HUES64 (cell line): Measurements from ENCODE around the gene WDR90. TPM values are rescaled to one million over a fixed set of nuclear protein-coding genes. Genes with fewer than 3 reads are reported as not detected.

Experiments
- H3K27ac ChIP-seq: 2 replicates; pipeline ENCODE4 v1.7.0; 2013; ENCODE audit warnings: low read depth, low read length, inconsistent platforms
- H3K27me3 ChIP-seq: 2 replicates; pipeline ENCODE4 v1.6.1; 2013; ENCODE audit warnings: mild to moderate bottlenecking, low read length; ENCODE audit not compliant: insufficient read depth
- H3K36me3 ChIP-seq: 2 replicates; pipeline ENCODE4 v1.6.1; 2013; ENCODE audit warnings: mild to moderate bottlenecking, low read length; ENCODE audit not compliant: insufficient read depth
- H3K4me1 ChIP-seq: 2 replicates; pipeline ENCODE4 v1.6.1; 2013; ENCODE audit warnings: mild to moderate bottlenecking, low read length, moderate library complexity; ENCODE audit not compliant: insufficient read depth
- H3K4me3 ChIP-seq: 2 replicates; pipeline ENCODE4 v1.5.1; 2013; ENCODE audit warnings: mild to moderate bottlenecking, low read length, moderate library complexity
- H3K9ac ChIP-seq: 2 replicates; pipeline ENCODE4 v1.6.1; 2013; ENCODE audit warnings: mild to moderate bottlenecking, low read depth, low read length
- H3K9me3 ChIP-seq: 2 replicates; pipeline ENCODE4 v1.6.1; 2013; ENCODE audit warnings: low read depth, low read length; ENCODE audit not compliant: insufficient read depth
- WGBS: fragments of 150-250, 120-280 bp; methylation state at CpG from one replicate; pipeline ENCODE4 v1.1.7; 2013; ENCODE audit warnings: missing lambda C conversion rate; 5-methylcytosine and 5-hydroxymethylcytosine counted together
- polyA plus RNA-seq, 2 experiments: library from polyadenylated mRNA; stranded (reverse); fragments of 50-300 nt; gene quantifications; one replicate each; pipeline ENCODE4 v1.2.3, GENCODE V29; 2013

The WDR90 gene
- polyA plus RNA-seq (2013, experiment 1 of 2): 26.0 TPM
- 19.5 TPM for polyA plus RNA-seq (2013, experiment 2 of 2)

DNA sequence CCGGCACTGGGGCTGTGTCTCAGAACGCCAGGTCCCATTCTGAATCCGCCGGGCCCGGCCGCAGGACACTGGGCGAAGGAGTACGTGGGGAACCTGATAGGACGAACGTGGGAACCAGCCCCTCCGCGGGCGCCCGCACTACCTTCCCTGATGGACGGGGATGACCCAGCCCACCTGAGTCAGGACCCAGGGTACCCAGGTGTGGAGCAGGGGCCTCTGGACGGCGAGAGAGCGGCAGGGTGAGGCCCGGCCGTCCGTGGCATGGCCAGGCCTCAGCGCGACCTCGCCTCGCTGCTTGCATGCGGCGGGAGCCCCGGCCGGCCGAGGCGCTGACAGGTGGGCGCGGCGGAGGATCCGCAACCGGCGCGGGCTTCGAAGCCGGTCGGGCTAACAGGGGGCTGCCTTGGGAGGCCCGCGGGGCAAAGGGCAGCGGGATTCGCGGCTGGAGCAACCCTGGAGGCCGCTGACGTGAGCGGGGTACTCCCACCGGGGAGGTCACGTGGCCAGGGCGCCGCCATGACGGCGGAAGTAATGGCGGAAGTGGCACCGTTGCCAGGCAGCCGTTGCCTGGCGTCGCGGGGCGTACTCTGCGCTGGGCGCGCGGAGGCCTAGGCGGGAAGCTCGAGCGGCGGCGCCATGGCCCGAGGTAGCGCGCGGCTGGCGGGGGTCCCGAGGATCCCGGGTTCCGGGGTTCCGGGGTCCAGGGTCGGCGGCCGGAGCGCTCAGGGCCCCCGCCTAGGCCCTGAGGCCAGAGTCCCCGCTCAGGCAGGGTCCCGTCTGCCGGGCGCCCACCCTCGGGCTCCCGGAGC lies at the start of gene WDR90:
TSS of gene WDR90 (plus strand) at position 585 of the 809 bp plus-strand sequence. CDS start at position 637, 52 bp downstream.
- 2% methylated on average over 91 of the region's 91 CpGs for WGBS
- Histone ChIP-seq H3K27me3 (no peaks in the 10 kb centered on the region), H3K9me3 (no peaks in the 10 kb centered on the region), H3K4me3 (peak within 1 kb of the TSS; percentile 65), H3K9ac (peak within 1 kb of the TSS; percentile 74), H3K4me1 (no peaks in the 10 kb centered on the region), H3K27ac (peak within 1 kb of the TSS; percentile 82), H3K36me3 (peaks cover 19% of the 10 kb centered on the region; the same call in 1 of the 2 replicates)

DNA sequence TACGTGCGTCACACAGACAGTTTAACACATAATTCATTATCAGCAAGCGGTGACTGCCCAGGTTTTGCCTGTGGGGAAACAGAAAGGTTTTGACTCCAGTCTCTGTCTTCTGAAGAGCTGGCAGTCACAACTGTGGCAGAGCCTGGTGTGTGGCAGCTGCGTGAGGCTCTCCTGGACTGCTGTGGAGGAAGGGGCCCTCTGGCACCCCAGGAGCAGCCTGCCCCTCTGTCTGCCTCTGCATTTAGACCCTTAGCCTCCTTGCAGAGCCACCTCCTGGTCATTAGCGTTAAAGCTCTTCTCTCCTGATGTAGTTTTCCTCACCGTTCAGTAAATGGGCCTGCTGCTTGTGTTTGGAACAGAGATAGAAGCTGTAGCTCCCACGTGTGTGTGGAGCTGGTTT lies 48.4 kb upstream of the WDR90 start:
- Histone ChIP-seq H3K27ac (no peak overlapping the region), H3K36me3 (peaks cover 5% of the 10 kb centered on the region; the same call in 1 of the 2 replicates), H3K27me3 (no peaks in the 10 kb centered on the region), H3K9ac (no peak overlapping the region), H3K4me3 (no peak overlapping the region), H3K9me3 (peaks cover 5% of the 10 kb centered on the region; the same call in 1 of the 2 replicates), H3K4me1 (no peaks in the 10 kb centered on the region)
- 66% methylated on average over 7 of the region's 7 CpGs for WGBS

DNA sequence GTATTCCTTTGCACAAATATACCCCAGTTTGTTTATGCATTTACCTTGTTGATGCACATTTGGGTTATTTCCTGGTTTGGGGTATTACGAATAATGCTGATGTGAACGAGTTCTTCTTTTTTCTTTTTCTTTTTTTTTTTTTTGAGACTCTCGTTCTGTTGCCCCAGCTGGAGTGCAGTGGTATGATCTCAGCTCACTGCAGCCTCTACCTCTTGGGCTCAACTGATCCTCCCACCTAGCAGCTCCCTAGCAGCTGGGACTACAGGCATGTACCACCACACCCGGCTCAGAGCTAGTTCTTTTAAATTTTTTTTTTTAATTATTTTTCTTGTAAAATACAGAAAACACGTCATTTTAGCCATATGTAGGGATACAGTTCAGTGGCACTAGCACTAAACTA lies 45.2 kb upstream of the WDR90 start:
- WGBS: 84% methylated on average over 3 of the region's 5 CpGs
- peaks cover 5% of the 10 kb centered on the region; the same call in 1 of the 2 replicates for H3K36me3 ChIP-seq
- H3K27ac ChIP-seq: no peak overlapping the region
- H3K4me3 ChIP-seq: no peak overlapping the region
- H3K4me1 ChIP-seq: no peaks in the 10 kb centered on the region; the same call in 1 of the 2 replicates
- H3K9me3 ChIP-seq: peaks cover 5% of the 10 kb centered on the region; the same call in 1 of the 2 replicates
- H3K27me3 ChIP-seq: no peaks in the 10 kb centered on the region
- H3K9ac ChIP-seq: no peak overlapping the region

DNA sequence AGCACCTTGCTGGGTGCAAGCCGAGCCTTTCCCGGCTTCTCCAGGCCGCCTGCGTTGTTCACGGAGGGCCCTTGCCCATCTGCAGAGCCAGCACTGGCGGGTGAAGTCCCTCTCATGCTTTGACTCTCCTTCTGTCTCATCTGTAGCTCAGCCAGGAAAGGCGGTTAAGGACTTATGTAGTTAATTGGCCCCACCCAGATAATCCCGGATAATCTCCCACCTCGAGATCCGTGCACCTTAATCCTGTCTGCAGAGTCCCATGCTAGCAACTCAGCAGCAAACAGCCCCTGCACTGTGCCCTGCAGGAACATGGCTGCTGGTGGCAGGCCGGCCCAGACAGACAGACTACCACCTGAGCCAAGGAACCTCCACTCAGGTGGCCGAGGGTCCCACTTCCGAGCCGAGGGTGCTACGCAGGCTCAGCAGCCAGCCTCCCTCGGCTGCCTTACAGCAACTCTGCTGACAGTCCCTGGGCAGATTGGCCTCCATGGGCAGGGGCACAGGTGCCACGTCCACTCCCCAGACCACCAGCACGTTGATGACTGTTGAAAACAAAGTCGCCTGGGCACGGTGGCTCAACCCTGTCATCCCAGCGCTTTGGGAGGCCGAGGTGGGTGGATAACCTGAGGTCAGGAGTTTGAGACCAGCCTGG lies 42.4 kb upstream of the WDR90 start:
- 0 out of 2 replicates have a peak, but pooled peaks cover 2% of the 10 kb centered on the region for H3K9me3 ChIP-seq
- H3K4me1 ChIP-seq: no peaks in the 10 kb centered on the region; the same call in 1 of the 2 replicates
- no peak overlapping the region for H3K4me3 ChIP-seq
- no peak overlapping the region for H3K27ac ChIP-seq
- WGBS: 96% methylated on average over 22 of the region's 22 CpGs
- H3K9ac ChIP-seq: no peak overlapping the region
- H3K36me3 ChIP-seq: no peaks in the 10 kb centered on the region
- H3K27me3 ChIP-seq: no peaks in the 10 kb centered on the region

DNA sequence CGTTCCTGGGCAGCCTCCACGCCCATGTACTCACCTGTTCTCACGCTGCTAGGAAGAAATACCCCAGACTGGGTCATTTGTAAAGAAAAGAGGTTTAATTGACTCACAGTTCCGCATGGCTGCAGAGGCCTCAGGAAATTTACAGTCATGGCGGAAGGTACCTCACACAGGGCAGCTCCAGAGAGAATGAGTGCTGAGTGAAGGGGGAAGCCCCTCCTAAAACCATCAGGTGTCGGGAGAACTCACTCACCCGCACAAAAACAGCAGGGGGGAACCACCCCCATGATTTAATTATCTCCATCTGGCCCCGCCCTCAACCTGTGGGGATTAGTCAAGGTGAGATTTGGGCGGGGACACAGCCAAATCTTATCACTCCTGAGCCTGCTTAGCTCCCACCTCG lies 41.1 kb upstream of the WDR90 start:
- Histone ChIP-seq H3K4me3 (no peak overlapping the region), H3K36me3 (no peaks in the 10 kb centered on the region), H3K9ac (no peak overlapping the region), H3K4me1 (no peaks in the 10 kb centered on the region; the same call in 1 of the 2 replicates), H3K9me3 (0 out of 2 replicates have a peak, but pooled peaks cover 2% of the 10 kb centered on the region), H3K27ac (no peak overlapping the region), H3K27me3 (no peaks in the 10 kb centered on the region)
- WGBS: 71% methylated on average over 8 of the region's 10 CpGs

DNA sequence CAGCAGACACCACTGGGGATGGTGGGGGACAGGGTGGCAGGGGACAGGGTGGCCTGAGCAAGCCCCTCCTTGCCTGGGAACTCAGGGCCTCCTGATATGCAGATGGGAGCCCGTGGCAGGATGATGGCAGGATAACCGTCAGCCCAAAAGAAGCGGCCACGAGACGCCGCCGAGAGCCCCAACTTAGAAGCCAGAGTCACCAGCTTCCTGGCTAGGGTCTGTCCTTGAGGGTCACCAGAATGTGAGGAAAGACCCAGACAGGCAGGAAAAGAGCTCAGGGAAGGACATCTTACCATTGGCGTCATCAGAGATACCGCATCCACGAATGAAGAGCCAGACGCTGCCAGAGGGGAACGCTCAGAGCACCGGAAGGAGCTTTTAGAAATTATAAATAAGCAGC lies 39.8 kb upstream of the WDR90 start:
- Histone ChIP-seq H3K27me3 (no peaks in the 10 kb centered on the region), H3K36me3 (no peaks in the 10 kb centered on the region), H3K9me3 (0 out of 2 replicates have a peak, but pooled peaks cover 2% of the 10 kb centered on the region), H3K27ac (no peak overlapping the region), H3K4me3 (no peak overlapping the region), H3K9ac (no peak overlapping the region), H3K4me1 (no peaks in the 10 kb centered on the region; the same call in 1 of the 2 replicates)
- WGBS: 91% methylated on average over 12 of the region's 13 CpGs

DNA sequence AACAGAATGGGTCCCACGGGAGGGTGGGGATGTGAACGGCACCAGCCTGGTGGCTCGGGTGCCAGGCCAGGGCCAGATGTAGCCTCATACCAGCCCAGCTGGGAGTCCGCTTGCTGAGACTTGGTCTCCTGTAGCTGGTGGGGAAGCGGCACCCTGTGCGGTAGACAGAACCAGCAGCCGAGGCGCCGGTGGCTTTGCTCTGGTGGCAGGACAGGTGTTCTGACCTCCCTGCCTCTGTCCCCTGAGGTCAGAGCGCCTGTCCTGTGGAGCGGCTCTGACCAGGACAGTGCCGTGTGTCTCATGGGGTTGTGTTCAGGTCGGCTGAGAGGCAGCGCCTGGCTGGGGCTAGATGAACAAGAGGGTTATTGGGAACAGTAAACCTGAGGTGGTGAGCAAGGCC lies 39.2 kb upstream of the WDR90 start:
- Histone ChIP-seq H3K9me3 (0 out of 2 replicates have a peak, but pooled peaks cover 2% of the 10 kb centered on the region), H3K4me3 (no peak overlapping the region), H3K27ac (no peak overlapping the region), H3K36me3 (no peaks in the 10 kb centered on the region), H3K9ac (no peak overlapping the region), H3K4me1 (no peaks in the 10 kb centered on the region; the same call in 1 of the 2 replicates), H3K27me3 (no peaks in the 10 kb centered on the region)
- 93% methylated on average over 14 of the region's 14 CpGs for WGBS

DNA sequence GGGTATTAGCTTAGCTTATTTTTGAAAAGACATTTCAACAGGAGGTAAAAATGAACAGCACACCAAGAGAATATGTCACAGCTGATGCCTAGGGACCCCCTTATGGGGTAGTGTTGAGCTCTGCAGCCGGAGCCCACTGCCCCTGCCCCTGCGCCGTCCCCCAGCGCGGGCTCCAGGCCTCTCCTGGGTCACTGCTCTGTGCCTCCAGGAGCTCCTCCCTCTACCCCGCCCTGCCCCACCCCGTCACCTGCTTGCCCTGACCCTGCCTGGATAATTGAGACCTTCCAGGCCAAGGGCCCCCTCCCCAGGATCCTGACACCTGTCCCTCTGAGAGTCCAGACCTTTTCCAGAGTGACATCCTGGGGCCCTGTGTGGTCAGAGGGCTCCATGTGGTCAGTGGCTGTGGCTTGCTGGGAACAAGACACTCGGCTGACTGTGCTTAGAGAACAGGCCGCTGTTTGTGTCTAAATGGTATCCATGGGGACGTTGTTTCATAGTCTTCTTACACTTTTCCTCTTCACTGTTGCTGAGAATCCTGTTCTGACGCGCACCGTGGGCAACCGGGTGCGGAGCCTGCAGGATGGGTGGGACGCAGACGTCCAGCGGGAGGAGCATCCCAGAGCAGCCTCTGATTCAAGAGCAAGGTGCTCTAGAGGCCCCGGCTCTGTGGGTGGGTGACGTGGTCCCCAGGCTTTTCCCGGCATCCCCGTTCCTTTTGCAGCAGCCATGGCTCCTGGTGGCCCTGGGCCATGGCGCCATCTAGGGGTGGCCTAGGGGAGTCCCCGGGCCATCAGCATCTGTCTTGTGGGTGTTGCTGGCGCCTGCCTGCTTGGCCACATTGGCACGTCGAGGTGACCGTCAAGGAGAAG lies 38.4 kb upstream of the WDR90 start:
- Histone ChIP-seq H3K4me3 (no peak overlapping the region), H3K9ac (no peak overlapping the region), H3K4me1 (no peaks in the 10 kb centered on the region; the same call in 1 of the 2 replicates), H3K27ac (no peak overlapping the region), H3K36me3 (no peaks in the 10 kb centered on the region), H3K27me3 (no peaks in the 10 kb centered on the region), H3K9me3 (no peaks in the 10 kb centered on the region)
- WGBS: 83% methylated on average over 28 of the region's 28 CpGs

DNA sequence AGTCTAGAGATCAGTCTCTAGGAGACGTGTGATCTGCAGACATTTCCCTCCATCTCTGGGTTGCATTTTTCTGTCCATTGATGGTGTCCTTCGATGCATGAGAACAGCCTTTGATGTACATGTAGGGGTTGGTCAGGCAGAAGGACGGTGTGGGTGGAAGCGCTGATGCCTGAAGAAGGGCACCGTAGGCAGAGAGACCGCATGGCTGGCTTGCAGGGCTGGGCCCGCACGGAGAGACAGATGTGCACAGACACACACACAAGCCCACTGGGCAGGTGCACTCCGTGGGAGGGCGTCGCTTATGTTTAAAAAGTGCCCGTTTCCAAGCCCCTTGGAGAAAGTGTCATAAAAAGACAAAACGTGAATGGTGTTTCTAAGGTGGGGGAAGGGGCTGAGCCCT lies 34.0 kb upstream of the WDR90 start:
- WGBS: 95% methylated on average over 13 of the region's 13 CpGs
- Histone ChIP-seq H3K27ac (no peak overlapping the region), H3K4me3 (no peak overlapping the region), H3K27me3 (no peaks in the 10 kb centered on the region), H3K9ac (no peak overlapping the region), H3K9me3 (no peaks in the 10 kb centered on the region), H3K36me3 (no peaks in the 10 kb centered on the region), H3K4me1 (no peaks in the 10 kb centered on the region)

DNA sequence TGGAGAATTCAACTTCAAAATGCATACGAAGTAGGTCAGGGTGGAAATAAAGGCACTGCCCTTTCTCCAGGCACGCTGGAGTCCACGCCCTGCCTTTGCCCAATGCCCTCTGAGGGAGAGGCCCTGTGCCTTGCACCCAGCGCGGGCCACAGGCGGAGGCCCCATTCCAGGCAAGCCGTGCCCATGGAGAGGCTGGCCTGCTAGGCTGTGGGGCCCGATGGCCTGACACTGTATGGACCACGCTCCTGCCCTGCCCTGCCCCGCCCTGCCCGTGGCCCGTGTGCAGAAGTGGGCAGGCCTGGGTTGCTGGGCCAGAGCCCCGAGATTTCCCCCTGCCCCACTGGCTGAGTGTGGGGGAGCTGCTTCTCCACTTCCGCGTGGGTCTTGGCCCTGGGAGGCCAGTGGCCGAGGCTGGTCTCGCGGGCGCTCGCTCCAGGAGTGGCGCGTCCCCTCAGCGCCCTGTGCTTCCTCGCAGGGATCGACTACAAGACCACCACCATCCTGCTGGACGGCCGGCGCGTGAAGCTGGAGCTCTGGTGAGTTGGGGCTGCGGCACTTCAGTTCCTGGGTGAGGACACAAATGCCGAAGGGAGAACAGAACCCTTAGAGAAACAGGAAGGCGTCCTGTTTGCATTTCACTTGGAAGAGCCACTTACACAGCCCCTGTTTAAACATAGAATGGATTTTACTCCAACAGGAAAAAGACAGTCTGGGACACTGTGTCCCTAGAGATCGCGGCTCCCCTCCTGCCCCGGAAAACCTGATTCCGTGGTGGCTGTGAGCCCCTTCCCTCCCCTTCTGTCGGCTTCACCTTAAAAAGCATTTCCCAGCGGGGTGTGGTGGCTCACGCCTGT lies 32.2 kb upstream of the WDR90 start:
- H3K36me3 ChIP-seq: no peaks in the 10 kb centered on the region
- H3K4me1 ChIP-seq: no peaks in the 10 kb centered on the region
- H3K9ac ChIP-seq: no peak overlapping the region
- H3K4me3 ChIP-seq: no peak overlapping the region
- 96% methylated on average over 39 of the region's 39 CpGs for WGBS
- H3K9me3 ChIP-seq: no peaks in the 10 kb centered on the region
- no peaks in the 10 kb centered on the region for H3K27me3 ChIP-seq
- H3K27ac ChIP-seq: no peak overlapping the region
